GM18507 (cell line): ENCODE data around the gene AXDND1.
"Not testable (repeated sequence)": the region's sequence is repeated elsewhere in the genome, so short reads cannot be mapped to it uniquely, and the experiment has no call there.

Source experiments
- DNase-seq: peaks from one replicate; pipeline ENCODE4 v3.0.0; 2011; ENCODE audit warnings: low read depth; ENCODE audit not compliant: insufficient read length; ENCODE audit errors: extremely low spot score
- FAIRE-seq: peaks from 2 replicates; lab custom pipeline; 2011; peaks lifted over from hg19 to GRCh38; lab: Jason Lieb, UNC

AXDND1 gene

DNA sequence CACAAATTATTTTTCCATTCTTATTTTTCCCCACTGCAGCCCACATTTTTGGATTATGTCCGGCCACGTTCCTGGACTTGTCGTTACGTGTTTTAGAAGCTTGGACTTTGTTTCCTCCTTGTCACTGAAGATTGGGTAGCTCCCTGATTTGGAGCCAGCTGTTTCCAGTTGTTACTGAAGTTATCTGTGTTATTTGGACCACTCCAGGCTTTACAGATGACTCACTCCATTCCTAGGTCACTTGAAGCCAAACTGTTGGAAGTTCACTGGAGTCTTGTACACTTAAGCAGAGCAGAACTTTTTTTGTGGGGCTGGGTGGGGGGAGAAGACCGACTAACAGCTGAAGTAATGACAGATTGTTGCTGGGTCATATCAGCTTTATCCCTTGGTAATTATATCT is 12.2 kb upstream of the AXDND1 start:
- DNase-seq (no peak), FAIRE-seq (no peak)

DNA sequence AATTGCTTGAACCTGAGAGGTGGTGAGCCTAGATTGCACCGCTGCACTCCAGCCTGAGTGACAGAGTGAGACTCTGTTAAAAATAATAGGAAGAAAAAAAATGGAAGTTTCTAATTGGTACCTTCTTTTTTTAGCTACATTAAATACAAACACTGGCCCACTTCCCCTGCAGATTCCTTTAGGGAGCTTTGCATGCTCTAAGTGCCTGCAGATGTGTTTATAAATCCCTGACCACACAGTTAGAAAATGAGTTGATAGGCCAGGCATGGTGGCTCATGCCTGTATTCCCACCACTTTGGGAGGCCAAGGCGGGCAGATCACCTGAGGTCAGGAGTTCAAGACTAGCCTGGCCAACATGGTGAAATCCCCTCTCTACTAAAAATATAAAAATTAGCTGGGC is 4.1 kb upstream of the AXDND1 start:
- not testable (repeated sequence) for DNase-seq, FAIRE-seq

DNA sequence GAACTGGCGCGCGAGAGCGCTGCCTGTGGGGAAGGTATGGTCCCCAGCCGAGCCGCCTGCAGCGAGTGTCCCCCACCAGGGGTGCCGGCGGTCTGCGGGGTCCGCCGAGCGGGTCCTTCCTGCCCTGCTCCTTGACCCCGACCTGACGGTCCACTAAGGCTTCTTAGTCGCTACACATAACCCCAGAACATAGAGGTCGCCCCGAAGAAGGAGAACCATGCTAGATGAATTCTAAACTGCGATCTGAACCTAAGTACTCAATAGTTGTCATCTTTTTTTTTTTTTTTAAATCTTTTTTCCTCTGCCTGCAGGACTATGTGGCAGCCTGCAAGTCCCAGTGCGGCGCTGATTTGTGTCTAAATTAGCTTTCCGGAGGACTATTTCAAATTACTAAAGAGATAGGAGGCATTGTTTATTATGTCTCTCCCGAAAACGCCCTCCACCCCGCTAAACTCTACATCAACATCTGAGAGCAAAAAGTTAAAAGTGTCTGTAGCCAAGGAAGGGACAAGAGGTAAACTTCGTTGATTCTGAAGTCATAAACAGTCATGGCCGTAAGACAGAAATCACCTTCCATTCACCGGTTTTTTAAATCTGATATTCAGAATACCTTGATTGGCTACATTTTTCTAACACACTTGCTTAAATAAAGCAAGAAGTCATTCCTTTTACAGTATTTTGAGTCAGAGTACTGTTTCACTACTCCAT is 476 bp downstream of the AXDND1 start:
- no peak for FAIRE-seq
- DNase-seq = no peak

DNA sequence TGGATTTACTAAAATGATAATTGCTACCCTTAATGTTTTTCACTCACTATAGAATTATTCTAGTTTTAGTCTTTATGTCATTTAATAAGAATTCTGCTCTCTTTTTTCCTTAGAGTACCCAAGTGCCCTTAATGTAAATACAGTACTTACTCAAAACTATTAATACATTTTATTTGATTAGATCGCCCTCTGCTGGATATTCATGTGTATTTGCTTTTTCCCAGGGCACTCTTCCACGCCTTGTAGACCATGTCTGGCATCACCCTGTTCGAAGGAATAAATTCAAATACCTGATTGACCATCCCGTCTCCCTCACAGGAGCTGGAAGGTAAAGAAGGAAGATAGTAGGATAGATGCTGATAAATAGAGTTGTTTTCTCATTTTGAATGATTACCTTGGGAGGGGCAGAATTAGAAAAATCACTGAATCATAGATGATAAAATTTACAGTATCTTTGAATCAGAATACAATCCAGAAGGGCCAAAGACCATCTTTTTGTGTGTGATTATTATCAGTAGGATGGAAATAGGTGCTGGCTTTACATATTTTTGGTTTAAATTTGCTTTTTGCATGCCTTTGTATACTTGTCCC is 4.1 kb downstream of the AXDND1 start:
- DNase-seq (peak; percentile 25), FAIRE-seq (peak; percentile 63)

DNA sequence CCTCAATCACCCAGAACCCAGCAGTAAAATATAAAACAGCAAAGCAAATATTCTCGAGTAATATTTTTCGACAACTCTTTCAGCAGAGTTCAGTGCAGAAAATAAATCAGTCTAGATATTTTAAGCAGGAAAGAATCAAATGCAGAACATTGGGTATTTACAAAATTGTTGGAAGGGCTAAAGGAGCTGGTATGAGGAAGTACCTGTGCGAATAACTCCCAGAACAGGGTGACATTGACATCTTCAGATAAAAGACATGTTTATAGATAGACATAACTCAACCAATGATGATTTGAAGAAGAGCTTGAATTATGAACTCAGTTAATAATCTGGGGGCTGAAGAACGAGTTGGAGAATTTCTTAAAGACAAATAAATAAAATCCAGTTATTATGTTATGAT is 6.4 kb downstream of the AXDND1 start:
- DNase-seq = no peak
- FAIRE-seq = no peak

DNA sequence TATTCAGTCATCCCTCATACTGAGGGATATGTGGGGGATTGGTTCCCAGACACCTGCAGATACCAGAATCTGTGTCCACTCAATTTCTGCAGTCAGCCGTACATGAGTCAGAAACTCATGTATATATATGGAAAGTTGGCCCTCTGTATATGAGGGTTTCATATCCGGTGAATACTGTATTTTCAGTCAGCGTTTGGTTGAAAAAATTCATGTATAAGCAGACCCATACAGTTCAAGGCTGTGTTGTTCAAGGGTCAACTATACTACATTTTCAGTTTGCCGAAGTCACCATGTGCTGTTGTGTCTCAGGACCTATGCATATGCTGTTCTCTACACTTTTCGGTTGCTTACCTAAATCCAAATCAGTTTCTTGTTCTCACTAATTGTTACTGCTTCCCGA is 10.5 kb downstream of the AXDND1 start:
- no peak for FAIRE-seq
- no peak for DNase-seq

DNA sequence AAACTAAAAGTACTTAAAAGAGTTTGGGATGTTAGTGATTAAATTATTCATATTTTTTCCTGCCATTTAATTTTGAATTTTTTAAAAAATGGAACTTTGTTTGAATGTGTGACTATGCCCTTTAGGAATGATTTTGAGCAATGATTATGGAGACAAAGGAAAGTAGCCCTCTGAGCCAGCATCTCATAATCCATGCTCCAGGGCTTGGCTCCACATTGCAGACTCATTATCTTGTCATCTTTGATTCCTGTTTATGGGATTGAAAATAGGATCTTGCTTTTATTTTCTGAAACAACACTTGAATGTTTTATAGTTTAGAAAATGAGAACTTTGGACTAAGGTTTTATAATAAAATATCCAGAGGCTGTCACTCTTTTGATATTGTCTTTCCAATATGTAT is 14.5 kb downstream of the AXDND1 start:
- FAIRE-seq = no peak
- DNase-seq = no peak

DNA sequence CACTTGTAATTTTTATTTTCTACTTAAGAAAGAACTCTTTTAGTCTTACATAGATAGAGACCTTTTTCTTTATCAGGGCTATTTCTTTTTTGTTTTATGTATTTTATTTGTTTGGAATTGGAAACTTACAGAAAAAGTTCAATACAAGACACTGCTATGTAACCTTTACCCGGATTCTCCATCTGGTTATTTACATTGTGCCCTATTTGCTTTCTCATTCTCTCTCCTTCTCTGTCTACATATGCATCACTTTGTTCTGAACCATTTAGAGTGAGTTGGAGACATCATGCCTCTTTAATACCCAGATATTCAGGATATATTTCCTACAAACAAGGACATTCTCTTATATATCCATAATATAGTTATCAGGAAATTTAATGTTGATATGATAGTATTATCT is 18.3 kb downstream of the AXDND1 start:
- DNase-seq (no peak), FAIRE-seq (no peak)

DNA sequence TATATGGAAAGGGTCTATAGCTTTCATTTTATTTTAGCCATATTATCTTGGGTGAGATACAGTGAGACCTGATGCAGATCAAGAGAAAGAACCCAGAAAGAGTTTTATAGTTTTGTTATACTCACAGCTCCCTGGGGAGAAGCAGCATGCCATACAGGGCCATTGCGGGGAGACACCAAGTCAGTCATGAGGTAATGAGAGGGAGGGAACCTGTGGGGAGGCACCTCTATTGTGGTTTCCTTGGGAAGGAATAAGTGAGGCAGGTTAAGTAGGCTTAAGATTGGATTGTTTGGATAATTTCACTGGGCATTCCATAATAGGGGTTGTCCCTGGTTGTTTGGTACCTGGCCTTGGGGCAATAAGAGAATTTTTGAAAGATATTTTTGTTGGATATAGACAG is 19.7 kb downstream of the AXDND1 start:
- DNase-seq (no peak), FAIRE-seq (no peak)

DNA sequence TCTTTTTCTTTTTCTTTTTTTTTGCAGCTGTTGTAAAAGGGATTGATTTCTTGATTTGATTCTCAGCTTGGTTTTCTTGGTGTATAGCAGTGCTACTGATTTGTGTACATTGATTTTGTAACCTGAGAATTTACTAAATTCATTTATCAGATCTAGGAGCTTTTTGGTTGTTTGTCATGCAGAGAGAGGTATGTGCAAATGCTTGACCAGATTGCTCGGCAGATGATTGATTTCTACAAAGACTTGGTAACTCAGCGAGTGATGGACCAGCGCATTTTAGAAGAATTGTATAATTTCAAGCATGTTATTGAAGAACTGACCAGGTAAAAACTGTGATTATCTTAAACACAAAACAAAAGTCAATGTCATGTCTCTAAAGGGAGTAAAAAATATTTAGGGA is 27.9 kb downstream of the AXDND1 start:
- no peak for DNase-seq
- FAIRE-seq = no peak

DNA sequence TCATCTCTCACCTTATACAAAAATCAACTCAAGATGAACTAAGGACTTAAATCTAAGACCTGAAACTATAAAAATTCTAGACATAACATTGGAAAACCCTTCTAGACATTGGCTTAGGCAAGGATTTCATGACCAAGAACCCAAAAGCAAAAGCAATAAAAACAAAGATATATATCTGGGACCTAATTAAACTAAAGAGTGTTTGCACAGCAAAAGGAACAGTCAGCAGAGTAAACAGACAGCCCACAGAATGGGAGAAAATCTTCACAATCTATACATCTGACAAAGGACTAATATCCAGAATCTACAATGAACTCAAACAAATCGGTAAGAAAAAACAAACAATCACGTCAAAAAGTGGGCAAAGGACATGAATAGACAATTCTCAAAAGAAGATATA is 33.6 kb downstream of the AXDND1 start:
- FAIRE-seq, DNase-seq: not testable (repeated sequence)

DNA sequence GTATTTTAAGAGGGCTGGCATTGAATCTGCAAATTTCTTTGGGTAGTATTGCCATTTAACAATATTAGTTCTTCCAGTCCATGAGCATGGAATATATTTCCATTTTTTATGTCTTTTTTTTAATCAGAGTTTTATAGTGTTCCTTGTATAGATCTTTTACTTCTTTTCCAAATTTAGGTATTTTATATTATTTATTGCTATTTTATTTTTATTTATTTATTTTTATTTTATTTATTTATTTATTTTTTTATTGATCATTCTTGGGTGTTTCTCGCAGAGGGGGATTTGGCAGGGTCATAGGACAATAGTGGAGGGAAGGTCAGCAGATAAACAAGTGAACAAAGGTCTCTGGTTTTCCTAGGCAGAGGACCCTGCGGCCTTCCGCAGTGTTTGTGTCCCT is 52.0 kb downstream of the AXDND1 start:
- not testable (repeated sequence) for DNase-seq, FAIRE-seq

DNA sequence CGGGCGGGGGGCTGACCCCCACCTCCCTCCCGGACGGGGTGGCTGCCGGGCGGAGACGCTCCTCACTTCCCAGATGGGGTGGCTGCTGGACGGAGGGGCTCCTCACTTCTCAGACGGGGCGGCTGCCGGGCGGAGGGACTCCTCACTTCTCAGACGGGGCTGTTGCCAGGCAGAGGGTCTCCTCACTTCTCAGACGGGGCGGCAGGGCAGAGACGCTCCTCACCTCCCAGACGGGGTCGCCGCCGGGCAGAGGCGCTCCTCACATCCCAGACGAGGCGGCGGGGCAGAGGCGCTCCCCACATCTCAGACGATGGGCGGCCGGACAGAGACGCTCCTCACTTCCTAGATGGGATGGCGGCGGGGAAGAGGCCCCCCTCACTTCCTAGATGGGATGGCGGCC is 52.9 kb downstream of the AXDND1 start:
- not testable (repeated sequence) for DNase-seq, FAIRE-seq

DNA sequence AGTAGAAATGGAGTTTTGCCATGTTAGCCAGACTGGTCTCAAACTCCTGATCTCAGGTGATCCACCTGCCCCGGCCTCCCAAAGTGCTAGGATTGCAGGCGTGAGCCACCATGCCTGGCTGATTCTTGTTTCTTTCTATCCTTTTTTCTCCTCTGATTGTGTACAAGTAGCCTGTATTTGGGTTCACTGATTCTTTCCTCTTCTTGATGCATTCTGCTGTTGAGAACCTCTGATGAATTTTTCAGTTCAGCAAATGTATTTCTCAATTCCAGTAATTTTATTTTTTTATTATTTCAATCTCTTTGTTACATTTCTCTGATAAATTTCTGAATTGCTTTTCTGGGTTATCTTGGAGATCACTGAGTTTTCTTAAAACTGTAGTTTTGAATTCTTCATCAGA is 58.8 kb downstream of the AXDND1 start:
- DNase-seq = no peak
- no peak for FAIRE-seq

DNA sequence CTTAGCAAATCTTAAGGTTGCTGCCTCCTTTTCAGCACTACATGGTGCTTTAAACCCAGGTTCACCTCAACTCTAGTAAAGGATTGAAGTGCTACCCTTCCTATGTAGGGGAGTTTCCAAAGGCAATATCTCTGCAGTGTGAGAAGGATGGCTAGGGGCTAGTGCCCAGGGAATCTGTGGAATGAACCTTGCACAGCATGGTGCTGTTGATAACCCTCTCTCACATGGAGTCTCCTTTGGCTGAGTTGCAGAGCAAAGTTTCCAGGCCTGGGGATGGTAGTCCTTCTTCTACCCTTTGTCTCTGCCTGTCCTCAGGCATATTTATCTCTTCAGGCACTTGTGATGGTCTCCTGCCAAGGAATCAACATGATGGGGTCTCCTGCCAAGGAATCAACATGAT is 59.4 kb downstream of the AXDND1 start:
- DNase-seq = no peak
- FAIRE-seq = no peak

DNA sequence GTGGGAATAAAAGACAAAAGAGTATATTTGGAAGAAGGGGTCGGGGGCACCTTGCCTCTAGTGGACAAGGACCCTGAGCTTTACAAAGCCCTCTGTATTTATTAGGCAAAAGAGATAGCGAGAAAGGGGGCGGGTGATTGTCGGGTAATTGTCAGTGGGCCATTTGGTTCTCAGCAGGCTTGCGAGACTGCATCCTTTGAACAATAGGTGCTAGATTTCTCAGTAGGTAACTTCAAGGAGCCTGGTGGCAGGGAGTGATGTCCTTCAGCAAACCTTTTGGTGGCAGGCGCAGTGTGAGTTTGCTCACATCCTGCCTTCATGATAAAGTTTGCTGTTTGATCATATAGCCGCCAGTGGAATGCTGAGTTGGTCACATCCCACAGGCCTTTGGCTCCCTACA is 71.4 kb downstream of the AXDND1 start:
- no peak for FAIRE-seq
- no peak for DNase-seq

DNA sequence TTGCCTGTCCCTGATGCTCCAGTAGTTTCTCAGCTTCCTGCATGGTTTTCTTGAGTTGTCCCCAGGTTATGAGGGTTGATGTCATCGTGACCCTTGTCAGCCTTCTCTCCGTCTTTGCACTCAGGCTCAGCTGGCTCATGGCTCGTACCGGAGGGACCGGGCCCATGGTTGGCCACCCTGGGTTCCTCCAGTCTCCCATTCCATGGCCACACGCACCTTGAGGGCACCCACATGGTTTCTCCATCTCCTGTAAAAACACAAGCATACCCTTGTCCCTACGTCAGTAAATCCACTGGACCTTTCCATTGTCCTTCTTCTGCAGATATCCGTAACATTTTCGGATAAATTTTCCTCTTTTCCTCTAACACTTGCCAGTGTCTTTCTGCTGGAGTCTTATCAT is 73.9 kb downstream of the AXDND1 start:
- not testable (repeated sequence) for FAIRE-seq

DNA sequence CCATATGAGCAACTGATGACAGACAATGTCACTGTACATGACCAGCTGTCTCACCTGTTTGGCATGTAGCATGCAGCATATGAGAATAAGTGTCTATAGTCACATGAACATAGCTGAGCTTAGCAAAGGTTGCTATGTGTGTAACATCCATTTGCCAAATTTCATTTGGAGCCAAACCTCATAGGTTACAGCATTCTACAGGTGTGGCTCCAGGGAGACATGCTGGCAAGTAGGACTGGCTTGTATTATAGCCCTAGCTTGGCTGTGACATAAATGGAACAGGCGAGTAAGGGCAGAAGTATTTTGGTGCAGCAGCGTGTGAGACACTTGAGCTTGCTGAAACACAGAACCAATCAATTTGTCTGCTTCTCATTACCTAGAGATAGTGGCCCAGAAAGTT is 74.5 kb downstream of the AXDND1 start:
- not testable (repeated sequence) for FAIRE-seq, DNase-seq

More for the DNA sequence above, 73.9 kb downstream of the AXDND1 start:
- DNase-seq = not testable (repeated sequence)

DNA sequence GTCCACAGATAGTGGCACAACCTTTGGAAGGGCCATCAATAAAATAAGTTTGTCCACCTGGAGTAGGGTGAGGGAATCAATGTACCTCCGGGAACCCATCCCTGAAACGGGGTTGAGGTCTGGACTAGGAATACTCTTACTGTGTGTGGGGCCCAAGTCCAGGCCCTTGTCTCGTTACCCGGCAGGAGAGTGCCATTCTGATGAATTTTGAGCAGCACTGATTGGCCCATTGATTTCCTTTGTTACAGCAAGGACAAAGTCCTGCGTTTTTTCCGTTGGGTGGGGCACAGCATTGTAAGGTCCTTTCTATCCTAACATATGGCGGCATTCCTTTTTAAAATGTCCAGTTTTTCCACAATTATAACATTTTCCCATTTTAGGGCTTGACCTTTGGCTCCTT is 75.2 kb downstream of the AXDND1 start:
- DNase-seq (no peak), FAIRE-seq (no peak)

DNA sequence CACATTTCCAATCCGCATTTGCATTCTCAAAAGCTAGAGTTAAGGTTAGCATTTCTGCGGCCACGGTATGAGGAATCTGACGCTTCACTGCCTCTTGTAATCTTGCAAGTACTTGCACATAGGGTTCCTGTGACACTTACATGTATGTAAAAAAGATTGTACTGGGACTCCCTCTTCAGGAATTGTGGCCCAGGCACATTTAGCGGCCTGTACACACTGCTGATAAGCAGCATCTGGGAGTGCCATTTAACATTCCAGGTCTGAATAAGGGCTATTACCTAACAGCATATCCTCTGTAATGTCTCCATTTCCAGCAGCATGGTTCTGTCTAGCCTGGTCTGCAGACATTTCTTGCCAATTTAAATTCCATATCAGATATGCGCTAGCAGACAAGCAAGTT is 75.7 kb downstream of the AXDND1 start:
- DNase-seq = no peak

DNA sequence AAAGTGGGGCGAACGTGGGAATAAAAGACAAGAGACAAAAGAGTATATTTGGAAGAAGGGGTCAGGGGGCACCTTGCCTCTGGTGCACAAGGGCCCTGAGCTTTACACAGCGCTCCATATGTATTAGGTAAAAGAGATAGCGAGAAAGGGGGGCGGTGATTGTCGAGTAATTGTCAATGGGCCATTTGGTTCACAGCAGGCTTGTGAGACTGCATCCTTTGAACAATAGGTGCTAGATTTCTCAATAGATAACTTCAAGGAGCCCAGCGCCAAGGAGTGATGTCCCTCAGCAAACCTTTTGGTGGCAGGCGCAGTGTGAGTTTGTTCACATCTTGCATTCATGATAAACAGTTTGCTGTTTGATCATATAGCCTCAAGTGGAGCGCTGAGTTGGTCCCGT is 77.1 kb downstream of the AXDND1 start:
- FAIRE-seq, DNase-seq: not testable (repeated sequence)

More for the DNA sequence above, 75.7 kb downstream of the AXDND1 start:
- FAIRE-seq = no peak
